H1 (cell line): ENCODE data around the gene SPI1. TPM values are rescaled to one million over a fixed set of nuclear protein-coding genes. Genes with fewer than 3 reads are reported as not detected.

Source experiments
- ASH2L ChIP-seq: fragments of 200-600, 300-600 bp; sonication (generic); IDR thresholded peaks from one replicate; pipeline ENCODE4 v1.7.1; 2017; ENCODE audit warnings: low read length
- SRF ChIP-seq: IDR thresholded peaks from 2 replicates; pipeline ENCODE4 v1.6.1; 2011; ENCODE audit warnings: mild to moderate bottlenecking, low read depth, low read length, moderate library complexity
- polyA plus RNA-seq, 7 experiments: library from polyadenylated mRNA; depleted of rRNA in 3 of 7; stranded (reverse) in 5 of 7; unstranded in 2 of 7; fragments of >200 nt in 5 of 7; fragments of 200-250 nt in 2 of 7; gene quantifications; 1 replicate in 5 of 7; 2 replicates in 1 of 7; 4 replicates in 1 of 7; pipeline versions ENCODE4 v1.2.1 to v1.2.3, GENCODE V29; 2011 to 2013; ENCODE audit warnings: missing spikeins in 2 of 7, mixed read lengths in 2 of 7
- total RNA-seq: library from RNA; stranded (reverse); fragmentation: NEBNext Ultra II Directional; extraction: Animal tissue kit (Norgen Biotek cat#: 25700); gene quantifications from 2 replicates; pipeline ENCODE4 v1.2.1, GENCODE V29; 2021

Gene SPI1
- total and polyA plus RNA-seq, 2 of the 8 experiments (the other 6 are each of a cell fraction or from before 2014, with no cell fraction given), result 0.12 TPM; not detected in 1

- TF ChIP-seq SRF, result no peak
- no peak for TF ChIP-seq ASH2L
Measured at GRCh38 chr11:47376107-47376524, 2.2 kb downstream of the SPI1 start (continued).
